Measurements from ENCODE around the gene TMEM270.

The TMEM270 gene

DNA sequence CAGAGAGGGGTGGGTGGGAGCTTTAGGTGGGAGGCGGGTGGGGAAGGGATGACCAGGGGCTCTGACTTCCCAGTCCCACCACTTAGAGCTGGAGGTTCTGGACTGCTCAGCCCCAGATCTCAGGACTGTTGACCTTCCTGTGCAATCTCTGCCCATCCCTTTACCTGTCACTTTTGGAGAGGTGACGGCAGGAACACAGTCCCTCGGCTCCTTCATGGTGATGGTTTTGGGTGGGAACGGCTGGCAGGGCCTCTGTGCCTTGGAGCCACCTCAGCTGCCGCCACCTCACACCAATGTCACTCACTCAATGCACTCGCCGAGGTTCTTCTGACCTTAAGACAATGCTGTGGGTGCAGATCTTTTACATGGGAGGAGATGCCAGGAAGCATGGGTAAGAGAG is 49.0 kb downstream of the TMEM270 start:
- no peak overlapping the region for H3K27ac ChIP-seq (ENCODE audit: low read depth, low read length, severe bottlenecking)
- H3K4me3 ChIP-seq (ENCODE audit: extremely low read depth, insufficient read depth, low read length, poor library complexity, severe bottlenecking) = no peak overlapping the region
- WGBS, 2 experiments (ENCODE audit: insufficient coverage in 2 of 2) = no CpG with 5 or more reads among the region's 7 CpGs
- H3K9me3 ChIP-seq (ENCODE audit: control insufficient read depth, low read length) = no peaks in the 10 kb centered on the region
- H3K4me1 ChIP-seq (ENCODE audit: control insufficient read depth, insufficient read depth, low read length, poor library complexity, severe bottlenecking) = peaks cover 5% of the 10 kb centered on the region
- H3K36me3 ChIP-seq (ENCODE audit: control insufficient read depth, insufficient read depth, low read length) = no peaks in the 10 kb centered on the region

DNA sequence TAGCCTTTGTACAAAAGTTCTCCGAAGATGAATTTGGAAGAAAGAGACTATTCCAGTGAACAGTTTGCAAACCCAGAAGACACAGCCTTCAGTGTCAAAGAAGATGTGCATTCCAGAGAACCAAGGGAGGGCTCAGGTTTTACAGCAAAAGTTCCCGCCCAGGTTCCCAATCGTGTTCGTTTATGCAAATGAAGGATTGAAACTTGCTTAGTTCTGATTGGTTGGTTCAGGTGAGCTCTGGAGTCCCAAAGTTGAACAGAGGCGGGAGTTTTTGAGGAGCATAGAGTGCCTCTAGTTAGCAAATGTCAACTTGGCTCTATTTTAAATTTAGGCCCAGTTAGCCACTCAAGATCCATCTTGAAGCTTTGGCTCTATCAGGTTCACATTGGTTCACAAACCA is 51.3 kb downstream of the TMEM270 start:
- no peaks in the 10 kb centered on the region for H3K36me3 ChIP-seq (ENCODE audit: control insufficient read depth, insufficient read depth, low read length)
- H3K4me1 ChIP-seq (ENCODE audit: control insufficient read depth, insufficient read depth, low read length, poor library complexity, severe bottlenecking) = peaks cover 5% of the 10 kb centered on the region
- 88 to 90% methylated on average over 4 to 5 of the region's 5 CpGs for WGBS, 2 experiments (ENCODE audit: insufficient coverage in 2 of 2)
- no peak overlapping the region for H3K27ac ChIP-seq (ENCODE audit: low read depth, low read length, severe bottlenecking)
- H3K9me3 ChIP-seq (ENCODE audit: control insufficient read depth, low read length) = no peaks in the 10 kb centered on the region
- no peak overlapping the region for H3K4me3 ChIP-seq (ENCODE audit: extremely low read depth, insufficient read depth, low read length, poor library complexity, severe bottlenecking)

All from mesodermal cell (in vitro differentiated cells).